ENCODE results near the gene SCN7A.
"Not testable (repeated sequence)": the region's sequence is repeated elsewhere in the genome, so short reads cannot be mapped to it uniquely, and the experiment has no call there.

Gene SCN7A

GRCh38 chr2:166494140-166494624, at the start of gene SCN7A:
Gene SCN7A (minus strand): TSS chr2:166494249. CDS start chr2:166477696, 16,553 bp downstream.
- peak; percentile 36 for DNase-seq

- DNase-seq: peak; percentile 43
These were observed 45.5 kb upstream of the SCN7A start for GRCh38 chr2:166539340-166540162.

- DNase-seq: no peak
These were observed 42.1 kb upstream of the SCN7A start for GRCh38 chr2:166536111-166536510.

GRCh38 chr2:166521155-166521554, 27.1 kb upstream of the SCN7A start:
- no peak for DNase-seq

- no peak for DNase-seq
These were observed 26.6 kb upstream of the SCN7A start for GRCh38 chr2:166520604-166521003.

- DNase-seq: no peak
These were observed 25.4 kb upstream of the SCN7A start for GRCh38 chr2:166519391-166519962.

- no peak for DNase-seq
These were observed 24.8 kb upstream of the SCN7A start for GRCh38 chr2:166518634-166519390.

GRCh38 chr2:166517533-166518061, 23.5 kb upstream of the SCN7A start:
- DNase-seq: no peak

GRCh38 chr2:166516712-166517303, 22.8 kb upstream of the SCN7A start:
- peak; percentile 11 for DNase-seq

GRCh38 chr2:166513952-166514351, 19.9 kb upstream of the SCN7A start:
- DNase-seq: no peak

GRCh38 chr2:166499281-166499680, 5.2 kb upstream of the SCN7A start:
- DNase-seq: no peak

GRCh38 chr2:166491461-166491860, 2.6 kb downstream of the SCN7A start:
- DNase-seq: no peak

- no peak for DNase-seq
These were observed 6.9 kb downstream of the SCN7A start for GRCh38 chr2:166487171-166487570.

GRCh38 chr2:166485558-166486178, 8.4 kb downstream of the SCN7A start:
- no peak for DNase-seq

GRCh38 chr2:166472332-166472731, 21.7 kb downstream of the SCN7A start:
- DNase-seq: no peak

- DNase-seq: no peak
These were observed 25.7 kb downstream of the SCN7A start for GRCh38 chr2:166468124-166469024.

GRCh38 chr2:166464187-166464586, 29.9 kb downstream of the SCN7A start:
- DNase-seq: no peak

GRCh38 chr2:166463640-166464039, 30.4 kb downstream of the SCN7A start:
- no peak for DNase-seq

GRCh38 chr2:166458674-166459073, 35.4 kb downstream of the SCN7A start:
- no peak for DNase-seq

GRCh38 chr2:166455823-166456222, 38.2 kb downstream of the SCN7A start:
- not testable (repeated sequence) for DNase-seq

GRCh38 chr2:166454006-166454595, 39.9 kb downstream of the SCN7A start:
- no peak for DNase-seq

All from NCI-H1092 (cell line).